ENCODE results near the gene IL18R1.

IL18R1 gene

DNA sequence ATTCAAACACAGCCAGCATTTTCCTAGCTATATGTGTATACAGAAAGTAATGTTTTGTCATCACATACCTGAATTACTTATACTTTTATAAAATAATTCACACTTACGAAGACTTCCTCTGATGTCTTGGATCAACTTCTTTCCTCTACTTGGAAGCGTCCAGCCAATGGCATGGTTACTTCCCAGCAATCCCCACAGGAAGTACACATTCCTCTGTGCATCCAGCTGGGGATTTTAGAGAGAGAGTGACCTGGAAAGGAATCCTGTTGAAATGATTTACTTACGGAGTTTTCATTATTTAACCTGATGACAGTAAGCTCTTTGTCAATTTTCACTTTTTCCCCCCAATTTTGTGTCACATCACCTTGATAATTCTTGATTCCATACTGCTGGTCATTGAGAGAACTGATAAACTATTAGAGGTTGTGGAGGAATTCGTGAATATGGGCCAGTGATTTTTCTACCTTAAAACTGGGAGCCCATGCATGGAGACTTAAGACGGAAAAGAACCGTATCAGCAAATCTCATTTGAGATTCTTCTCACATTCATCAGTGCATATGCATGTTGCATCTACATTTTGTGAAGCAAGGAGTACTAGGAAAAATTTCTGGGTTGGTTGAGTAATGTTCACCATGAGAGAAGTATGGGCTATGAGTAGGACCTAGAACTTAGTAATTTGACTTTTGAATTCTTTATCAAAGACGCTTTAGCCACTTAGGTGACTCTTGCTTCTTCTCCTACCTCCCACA is 9.0 kb upstream of the IL18R1 start:
- DNase-seq = no peak

DNA sequence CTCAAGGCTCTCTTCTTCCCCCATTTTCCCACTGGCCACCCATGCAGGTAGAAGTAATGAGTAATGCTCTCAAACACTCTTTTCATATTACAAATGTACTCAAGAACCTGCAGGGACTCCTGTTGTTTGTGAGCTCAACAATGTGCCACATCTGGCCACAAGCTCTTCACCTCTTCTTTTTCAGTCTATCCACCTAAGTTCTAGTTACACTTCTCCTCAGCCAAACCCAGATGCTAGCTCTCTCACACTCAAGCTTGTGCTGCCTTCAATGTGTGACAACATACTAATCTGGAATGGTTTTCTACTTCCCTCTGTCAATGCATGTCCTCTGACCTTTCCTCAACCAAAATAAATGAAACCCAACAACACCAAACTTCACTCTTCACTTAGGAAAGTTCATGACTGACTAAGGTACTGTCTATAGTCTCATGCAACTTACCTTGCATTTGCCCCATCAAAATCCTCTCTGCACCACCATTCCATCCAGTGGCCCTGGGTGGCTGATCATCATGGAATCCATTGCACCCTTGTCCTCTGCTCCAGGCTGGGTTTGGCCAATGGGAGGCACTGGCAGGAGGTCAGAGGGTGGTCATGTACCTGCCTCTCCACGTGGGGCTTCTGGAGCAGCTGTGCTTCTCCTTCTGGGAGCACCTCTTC is 5.3 kb upstream of the IL18R1 start:
- DNase-seq = no peak

DNA sequence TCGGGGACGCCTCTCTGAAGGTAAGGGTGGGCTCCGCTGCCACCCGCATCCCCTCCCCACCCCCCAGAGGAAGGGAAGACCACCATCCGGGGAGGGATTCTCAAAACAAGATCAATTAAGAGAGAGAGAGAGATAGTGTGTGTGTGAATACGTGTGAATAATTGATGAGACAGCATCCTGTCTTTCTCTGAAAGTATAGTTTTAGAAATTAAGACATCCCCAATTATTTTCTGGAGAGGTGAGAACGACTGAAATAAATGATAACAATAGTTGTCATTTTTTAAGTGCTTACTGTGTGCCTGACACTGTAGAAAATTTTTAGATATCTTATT is 751 bp downstream of the IL18R1 start:
- no peak for DNase-seq

DNA sequence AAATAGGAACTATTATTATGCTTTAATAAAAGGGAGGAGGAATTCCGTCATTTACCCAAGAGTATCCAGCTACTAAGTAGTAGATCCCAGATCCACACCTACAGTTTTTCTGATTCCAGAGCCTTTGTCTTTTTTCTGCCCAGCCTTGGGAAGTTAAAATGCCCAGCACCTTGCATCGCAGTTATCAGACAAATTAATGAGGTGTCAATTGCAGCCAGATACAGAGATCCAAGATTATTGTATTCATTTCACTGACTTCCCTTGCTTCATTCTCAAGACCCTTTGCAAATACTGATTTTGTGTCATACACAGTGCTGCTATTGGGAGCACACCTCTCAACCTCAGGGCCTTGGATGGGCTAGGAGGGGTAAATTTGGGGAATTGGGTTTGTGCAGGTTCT is 1.1 kb downstream of the IL18R1 start:
- no peak for DNase-seq

DNA sequence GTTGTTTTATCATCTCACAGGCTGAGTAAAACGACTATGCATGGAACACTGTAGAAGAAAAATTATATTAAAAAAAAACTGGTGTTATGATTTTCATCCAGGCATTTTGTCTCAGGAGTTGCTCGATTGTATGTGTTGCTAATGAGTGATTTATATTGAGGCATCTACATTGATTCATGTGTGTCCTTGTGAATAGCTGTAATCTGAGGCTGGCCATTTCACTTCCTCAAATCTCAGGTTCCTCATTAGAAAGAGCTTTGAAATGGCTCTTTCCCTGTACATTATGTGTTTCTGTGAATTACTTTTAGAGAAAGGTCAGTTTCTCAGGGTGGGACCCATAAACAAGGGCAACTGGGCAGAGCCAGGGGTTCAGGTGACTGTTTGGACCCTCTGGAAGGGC is 2.3 kb downstream of the IL18R1 start:
- no peak for DNase-seq

DNA sequence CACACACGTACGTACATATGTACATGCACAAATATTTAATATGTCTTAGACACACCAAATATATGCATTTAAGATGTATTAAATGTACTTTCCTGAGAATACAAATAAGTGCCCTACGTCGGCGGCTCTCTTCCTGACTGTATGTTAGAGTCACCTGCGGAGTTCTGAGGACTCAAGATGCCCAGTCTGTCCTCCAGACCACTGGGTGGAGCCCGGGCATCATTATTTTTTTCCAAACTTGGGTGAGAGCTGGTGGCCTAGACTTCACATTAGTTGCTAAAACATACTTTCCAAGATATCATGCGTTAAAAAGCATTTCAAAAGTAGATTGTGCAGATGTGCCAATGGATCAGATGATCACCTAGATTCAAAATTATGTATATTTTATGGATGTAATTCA is 2.9 kb downstream of the IL18R1 start:
- no peak for DNase-seq

DNA sequence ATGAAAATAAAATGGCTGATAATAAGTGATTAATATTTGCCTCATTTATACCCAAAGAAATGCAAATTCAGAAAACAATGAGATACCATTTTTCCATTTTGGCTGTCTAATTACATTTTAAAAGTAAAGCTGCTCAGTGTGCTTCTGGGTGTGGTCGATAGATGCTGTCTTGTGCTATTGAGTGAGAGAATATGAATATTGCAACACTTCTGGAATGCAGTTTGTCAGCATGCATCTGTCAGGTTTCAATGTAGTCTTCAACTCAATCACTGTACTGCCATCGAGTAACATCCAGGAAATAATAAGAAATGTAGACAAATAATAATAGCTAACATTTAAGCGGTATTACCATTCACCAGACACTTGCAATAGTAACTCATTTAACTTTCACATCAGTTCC is 3.9 kb downstream of the IL18R1 start:
- no peak for DNase-seq

DNA sequence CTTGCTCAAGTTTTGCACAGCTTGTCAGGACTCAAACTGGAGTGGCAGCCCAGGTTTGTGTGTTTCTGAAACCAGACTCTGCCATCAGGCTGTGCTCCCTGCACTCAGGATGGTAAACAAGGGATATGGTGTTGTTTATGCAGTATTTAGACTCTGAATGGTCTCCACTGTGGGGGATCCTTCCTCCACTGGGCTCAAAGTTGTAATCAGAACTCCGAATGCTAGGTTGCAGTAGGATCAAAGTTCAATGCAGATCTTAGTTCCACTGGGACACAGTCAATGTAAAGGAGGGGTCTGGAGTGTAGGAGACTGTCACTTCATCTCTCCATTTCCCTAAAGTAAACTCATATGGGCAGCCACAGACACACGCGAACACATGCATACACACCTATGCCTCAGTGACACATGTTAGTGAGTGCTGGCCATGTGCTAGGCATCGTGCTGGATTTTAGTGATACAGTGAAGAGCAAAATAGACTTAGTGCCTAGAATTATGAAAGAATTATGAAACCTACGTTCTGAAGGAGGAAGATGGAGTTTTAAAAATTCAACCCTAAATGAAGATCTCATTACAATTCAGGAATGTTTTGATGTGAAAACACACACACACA is 6.1 kb downstream of the IL18R1 start:
- DNase-seq = no peak

DNA sequence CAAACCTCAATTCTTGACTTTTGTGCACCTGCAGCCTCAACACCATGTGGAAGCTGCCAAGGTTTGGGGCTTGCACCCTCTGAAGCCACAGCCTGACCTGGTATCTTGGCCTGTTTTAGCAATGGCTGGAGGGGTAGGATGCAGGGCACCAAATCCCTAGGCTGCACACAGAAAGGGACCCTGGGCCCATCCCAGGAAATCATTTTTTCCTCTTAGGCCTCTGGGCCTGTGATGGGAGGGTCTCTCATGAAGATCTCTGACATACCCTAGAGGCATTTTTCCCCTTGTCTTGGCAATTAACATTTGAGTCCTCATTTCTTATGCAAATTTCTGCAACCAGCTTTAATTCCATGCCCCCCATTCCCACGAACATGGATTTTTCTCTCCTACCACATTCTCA is 10.2 kb downstream of the IL18R1 start:
- DNase-seq = no peak

DNA sequence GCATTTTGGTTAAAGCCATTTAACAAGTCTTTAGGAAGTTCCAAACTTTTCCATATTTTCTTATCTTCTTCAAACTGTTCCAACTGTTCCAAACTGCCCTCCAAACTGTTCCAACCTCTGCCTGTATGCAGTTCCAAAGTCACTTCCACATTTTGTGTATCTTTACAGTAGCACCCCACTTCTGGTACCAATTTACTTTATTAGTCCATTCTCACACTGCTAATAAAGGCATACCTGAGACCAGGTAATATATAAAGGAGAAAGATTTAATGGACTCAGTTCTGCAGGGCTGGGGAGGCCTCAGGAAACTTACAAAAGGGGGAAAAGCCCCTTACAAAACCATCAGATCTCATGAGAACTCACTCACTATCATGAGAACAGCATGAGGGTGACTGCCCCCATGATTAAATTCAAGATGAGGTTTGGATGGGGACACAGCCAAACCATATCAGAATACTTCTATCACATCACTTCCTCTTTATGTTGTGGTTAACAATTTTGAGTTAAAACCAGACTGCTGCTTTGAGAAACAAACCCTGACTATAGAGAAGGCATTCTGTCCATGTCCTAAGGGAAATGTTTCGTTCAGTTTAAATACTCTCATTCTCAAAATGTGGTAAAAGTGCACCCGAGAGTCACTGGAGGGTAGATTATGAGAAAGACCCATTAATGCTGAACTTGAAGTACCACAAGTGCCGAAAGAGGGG is 11.0 kb downstream of the IL18R1 start:
- no peak for DNase-seq

DNA sequence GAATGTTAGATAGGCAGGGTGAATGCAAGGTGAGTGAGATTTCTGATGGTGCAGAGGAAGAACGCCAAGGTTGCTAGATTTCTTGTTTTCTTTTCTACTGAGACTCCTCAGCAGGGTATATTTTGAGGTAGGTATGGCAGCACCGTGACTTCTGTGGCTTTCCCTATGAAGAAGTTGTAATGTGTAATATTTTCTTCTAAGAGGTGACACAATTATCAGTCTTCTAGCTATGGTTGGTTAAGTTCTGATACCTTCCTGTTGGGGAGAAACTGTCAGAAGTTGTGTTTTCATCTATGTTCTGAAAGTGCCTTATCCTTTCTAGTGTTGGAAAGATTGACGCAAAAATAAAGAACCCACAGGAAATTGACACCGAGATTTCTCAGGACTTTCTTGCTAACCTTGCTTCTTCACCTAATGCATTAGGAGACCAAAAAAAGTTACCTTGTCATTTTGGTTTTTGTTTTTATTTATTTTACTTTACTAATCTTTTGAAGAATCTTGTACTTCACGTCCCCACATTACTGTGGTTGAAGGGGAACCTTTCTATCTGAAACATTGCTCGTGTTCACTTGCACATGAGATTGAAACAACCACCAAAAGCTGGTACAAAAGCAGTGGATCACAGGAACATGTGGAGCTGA is 11.9 kb downstream of the IL18R1 start:
- DNase-seq = no peak

DNA sequence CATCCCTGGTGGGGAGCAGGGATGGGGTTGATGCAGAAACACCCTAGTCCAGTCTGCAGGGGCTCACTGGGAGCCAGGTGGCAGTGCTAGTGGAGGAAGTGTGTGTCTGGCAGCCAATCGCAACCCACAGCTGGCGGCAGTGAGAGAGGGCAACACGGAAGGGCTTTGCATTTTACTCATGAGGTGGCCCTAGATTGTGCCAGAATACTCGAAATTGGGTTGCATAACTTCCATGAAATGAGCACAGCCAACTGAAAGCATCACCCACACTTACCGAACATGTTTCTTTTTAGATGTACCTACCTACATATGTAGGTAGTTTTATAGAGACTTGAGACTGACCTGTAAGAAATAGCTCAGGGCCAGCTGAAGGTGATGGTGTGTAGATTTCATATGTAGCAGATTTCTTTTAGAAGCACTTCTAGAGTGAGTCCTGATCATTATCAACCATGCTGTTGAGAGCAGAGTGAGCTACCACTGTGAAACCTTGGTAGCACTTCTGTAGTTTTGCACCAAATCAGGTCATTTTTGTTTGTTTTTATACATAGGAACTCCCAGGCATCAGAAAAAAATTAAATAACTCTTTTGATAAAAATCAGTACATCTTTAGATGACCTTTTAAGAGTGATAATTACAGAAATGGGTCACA is 13.0 kb downstream of the IL18R1 start:
- DNase-seq = no peak

DNA sequence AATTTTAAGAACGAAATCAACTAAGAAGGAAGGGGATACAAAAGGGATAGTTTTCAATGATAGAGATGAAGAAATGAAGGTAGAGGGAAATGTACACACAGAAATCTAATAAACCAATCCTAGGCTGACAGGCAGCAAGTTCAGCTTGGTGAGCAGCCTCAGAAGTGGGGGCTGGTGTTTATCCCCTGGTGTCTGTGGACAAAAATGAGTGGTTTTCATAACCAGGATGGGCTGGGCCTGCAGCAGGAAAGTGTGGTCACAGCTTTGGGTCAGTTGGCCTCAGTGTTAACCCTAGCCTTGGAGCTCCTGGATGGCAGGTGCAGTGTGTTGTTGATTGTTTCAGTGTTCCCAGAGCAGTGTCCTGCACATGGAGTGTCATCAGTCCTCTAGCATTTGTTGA is 14.3 kb downstream of the IL18R1 start:
- DNase-seq = no peak

DNA sequence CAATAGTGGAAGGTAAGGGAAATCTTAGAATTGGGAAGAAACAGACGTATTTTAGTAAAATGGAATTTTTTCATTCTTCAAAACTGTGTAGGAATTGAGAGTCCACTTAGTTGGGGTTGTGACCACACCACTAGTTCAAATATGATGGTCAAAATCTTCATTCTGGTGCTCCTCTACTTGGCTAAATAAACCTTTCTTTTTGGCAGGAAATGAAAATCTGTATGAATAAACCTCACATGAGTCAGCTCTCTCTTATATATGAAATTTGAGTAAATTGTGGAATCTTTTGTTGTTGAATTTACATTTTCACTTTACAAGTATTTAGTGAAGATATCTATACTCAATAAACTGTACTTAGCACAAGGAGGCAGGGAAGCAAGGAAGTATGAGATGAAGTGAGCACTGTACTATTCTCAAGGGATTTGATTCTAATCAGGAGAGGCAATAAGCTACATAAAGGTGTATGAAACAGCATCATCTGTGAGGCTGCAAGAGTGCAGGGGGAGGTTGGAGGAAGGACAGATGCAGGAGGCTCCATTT is 20.5 kb downstream of the IL18R1 start:
- no peak for DNase-seq

DNA sequence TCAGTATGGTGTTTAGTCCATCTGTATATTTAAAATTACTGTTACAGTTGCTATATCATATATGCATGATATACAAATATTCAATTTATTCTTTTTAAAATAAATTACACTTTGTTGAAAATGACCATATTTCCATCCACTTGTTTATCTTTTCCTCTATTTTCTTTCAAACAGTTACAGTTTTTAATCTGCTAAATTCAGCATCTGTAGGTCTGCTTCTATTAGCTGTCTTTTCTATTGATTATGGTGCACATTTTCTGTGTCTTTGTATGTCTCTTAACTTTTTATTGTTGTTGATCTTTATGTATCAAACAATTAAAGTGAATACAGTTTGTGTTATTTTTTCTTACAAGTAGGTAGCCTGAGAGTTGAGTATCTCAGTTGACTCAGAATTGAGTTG is 28.1 kb downstream of the IL18R1 start:
- no peak for DNase-seq

DNA sequence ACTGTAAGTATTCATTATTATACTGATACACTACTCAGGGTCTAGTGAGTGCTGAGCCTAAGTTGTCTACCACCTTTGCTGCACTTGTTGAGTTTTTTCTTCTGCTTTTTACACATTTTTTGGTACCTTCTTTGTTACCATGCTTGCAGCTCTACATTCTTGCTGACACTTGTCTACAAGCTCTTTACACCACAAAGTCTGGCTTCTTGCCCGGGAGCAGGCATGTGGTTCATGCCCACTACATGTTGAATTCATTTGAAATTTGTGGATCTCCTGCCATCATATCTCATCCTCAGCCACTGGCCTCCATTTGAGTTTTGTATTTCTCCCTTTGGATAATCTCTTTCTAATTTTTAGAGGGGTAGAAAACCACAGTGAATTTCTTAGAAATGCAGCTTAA is 29.9 kb downstream of the IL18R1 start:
- no peak for DNase-seq

DNA sequence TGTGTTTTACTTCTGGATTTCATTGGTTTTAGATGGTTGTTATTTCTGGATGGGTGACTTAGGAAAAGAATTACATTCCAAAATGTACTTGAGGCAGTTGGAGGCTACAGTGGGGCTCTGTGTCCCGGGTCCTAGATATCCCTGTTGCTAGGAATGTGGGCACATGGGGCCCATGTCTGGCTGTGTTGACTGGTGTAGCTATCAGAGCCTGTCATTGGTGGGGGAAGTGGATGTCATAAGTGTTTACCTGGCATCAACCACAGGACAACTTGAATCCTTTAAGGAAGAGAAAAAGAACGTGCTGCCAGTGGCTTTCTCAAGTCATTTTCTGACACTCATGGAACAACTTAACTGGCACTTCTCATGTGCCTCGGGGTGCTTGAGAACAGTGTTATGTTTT is 30.4 kb downstream of the IL18R1 start:
- DNase-seq = no peak

DNA sequence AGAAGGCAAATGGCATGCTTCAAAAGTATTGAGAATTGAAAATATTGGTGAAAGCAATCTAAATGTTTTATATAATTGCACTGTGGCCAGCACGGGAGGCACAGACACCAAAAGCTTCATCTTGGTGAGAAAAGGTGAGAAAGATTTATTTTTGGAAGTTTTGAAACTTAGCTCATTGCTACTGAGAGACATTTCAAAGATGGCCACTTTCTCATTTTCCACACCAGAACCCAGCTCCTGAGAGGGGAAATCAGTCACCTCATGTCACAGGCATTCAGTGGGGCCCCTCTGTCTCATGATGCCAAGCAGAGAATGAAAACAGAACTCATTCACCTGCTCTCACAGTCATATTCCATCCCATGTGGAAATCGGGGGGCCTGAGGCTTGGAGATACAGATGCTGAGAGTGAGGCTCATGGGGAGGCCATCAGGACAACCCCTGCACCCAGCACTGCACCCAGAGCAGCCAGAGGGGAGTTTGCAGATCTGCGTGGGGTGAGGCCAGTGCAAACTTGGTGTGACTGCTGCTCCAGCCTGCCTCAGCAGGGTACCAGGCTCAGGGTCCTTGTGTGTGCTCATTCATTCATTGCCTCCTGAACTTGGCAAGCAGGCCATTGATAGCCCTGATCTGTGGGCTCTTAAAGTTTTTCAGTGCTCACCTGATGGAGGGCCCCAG is 31.4 kb downstream of the IL18R1 start:
- no peak for DNase-seq

DNA sequence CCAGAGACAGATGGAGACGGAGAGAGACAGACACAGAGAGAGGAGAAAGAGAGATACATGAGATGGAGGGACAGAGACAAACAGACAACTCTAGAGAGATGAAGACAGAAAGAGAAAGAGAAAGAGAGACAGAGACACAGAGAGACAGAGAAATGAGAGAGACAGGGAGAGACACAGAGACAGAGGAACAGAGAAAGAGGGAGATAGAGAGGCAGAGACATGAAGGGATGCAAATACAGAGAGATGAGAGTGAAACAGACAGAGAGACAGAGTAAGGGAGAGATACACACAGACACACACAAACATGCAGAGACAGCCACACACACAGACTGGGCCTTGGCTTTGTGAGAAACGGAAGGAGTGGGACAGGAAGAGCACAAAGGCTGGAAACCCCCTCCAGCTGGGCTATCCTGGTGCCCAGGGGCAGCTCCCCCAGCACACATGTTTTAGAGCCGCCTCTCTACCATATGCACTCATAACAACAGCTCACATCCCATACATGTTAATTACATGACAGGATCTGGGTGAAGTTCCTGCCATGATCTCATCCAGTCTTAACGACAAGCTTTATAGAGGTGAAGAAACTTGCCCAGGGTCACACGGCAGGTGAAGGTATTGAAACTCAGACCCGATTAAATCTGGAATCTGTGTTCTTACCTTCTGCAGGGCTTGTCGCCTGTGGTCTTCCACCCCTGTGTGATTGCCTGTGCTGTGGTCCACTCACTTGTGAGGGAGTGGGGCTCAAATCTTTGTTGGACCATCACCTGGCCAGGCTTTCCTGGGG is 32.4 kb downstream of the IL18R1 start:
- no peak for DNase-seq

DNA sequence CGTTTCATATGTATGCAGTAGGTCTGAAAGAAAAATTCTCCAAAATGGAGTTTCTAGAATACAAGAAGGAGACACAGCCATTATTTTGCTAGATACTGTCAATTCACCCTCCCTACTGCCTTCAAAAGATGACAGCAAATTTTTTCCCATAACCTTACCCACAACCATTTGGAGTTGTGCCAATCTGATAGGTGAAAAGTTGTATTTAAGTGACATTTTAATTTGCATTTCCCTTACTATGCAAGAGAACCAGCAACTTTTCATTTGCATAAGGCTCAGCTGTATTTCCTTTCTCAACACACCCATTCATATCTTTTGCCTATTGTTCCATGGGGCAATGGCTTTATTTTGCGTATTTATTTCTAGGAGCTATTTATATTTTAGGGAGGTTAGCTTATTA is 36.0 kb downstream of the IL18R1 start:
- no peak for DNase-seq

DNA sequence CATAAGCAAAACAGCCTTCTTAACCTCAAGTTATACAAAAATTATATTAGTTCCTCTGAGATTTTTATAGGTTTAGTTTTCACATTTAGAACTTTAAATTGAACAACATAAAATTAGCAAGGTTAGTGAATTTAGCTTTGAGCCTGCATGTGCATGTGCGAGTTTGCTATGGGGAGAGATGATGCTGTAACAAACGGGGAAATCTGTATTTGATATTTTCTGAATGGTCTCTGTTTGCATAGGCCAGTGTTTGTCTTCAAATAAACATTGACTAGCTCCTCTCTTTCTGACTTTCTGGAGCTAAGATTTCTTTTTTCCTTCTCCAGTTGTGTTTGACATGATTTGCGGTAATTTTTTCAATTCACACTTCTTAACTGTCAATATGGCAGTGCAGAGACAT is 36.5 kb downstream of the IL18R1 start:
- DNase-seq = no peak

Measured in NCI-H1417 treated with DMSO at 0.1 percent for 48 hours (cell line).